Cardiac fibroblast (primary cell): ENCODE results near the gene HOMER3.
A peak's percentile ranks its signal among the peaks of the same experiment; 100 is the strongest.

Source experiments
- DNase-seq, 2 donors: peaks; one replicate each; pipeline versions ENCODE4 v3.0.0 to v3.0.0-alpha.2; 2010; ENCODE audit warnings: low read depth in 2 of 2
- H3K4me3 ChIP-seq, 2 donors: replicated peaks in 1 of 2; 1 replicate in 1 of 2; 2 replicates in 1 of 2; pipeline ENCODE4 v1.5.1; 2011; ENCODE audit warnings: low read depth in 2 of 2, low read length in 2 of 2, mild to moderate bottlenecking in 2 of 2, moderate library complexity in 1 of 2
- TF ChIP-seq, protein P1 (sequence below): IDR thresholded peaks from one replicate; pipeline ENCODE4 v1.5.1; 2011; ENCODE audit warnings: low read depth, mild to moderate bottlenecking, low read length, inconsistent platforms

Gene HOMER3

DNA sequence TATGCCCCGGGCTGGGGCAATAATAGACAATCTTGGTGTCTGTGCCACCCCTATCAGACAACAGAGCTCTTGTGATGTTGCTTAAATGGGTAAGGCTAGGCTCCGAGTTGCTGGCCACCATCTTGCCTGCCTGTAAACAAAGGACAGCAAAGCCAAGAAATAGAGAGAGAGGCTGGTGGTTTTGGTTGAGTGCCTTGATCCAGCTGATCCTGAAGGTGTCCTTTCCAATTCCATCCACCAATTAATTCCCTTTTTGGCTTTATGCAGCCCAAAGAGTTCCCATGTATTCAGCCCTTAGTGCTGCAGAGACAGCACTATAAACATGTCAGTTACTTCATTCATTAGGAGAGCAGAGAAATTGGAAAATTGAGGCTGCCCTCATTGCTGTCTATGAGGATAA is 41.7 kb upstream of the HOMER3 start:
- no peak overlapping the region for H3K4me3 ChIP-seq
- TF ChIP-seq, protein P1, sequence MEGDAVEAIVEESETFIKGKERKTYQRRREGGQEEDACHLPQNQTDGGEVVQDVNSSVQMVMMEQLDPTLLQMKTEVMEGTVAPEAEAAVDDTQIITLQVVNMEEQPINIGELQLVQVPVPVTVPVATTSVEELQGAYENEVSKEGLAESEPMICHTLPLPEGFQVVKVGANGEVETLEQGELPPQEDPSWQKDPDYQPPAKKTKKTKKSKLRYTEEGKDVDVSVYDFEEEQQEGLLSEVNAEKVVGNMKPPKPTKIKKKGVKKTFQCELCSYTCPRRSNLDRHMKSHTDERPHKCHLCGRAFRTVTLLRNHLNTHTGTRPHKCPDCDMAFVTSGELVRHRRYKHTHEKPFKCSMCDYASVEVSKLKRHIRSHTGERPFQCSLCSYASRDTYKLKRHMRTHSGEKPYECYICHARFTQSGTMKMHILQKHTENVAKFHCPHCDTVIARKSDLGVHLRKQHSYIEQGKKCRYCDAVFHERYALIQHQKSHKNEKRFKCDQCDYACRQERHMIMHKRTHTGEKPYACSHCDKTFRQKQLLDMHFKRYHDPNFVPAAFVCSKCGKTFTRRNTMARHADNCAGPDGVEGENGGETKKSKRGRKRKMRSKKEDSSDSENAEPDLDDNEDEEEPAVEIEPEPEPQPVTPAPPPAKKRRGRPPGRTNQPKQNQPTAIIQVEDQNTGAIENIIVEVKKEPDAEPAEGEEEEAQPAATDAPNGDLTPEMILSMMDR: no peak
- DNase-seq: no peak

DNA sequence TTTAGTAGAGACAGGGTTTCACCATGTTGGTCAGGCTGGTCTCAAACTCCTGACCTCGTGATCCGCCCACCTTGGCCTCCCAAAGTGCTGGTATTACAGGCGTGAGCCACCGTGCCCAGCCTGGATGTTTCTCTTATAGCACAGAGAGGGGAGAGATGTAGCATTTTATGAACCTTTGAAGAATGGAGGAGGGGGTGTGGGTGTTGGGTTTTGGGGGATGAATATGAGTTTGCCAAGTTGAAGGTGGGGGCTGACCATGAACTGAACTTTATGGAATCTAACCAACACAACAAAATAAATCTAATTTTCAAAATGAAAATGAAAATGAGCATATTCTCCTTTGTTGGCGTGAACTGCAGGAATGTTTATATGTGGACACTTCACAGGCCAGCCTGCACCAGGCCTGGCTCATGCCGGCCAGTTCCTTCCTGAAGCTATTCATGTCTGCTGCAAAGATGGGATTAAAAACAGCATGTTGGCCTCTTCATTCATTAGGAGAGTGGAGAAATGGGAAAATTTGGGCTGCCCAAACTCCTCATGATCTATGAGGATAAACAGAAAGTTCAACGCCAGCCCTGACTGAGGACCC is 39.5 kb upstream of the HOMER3 start:
- TF ChIP-seq, protein P1: no peak
- DNase-seq: no peak
- no peak overlapping the region for H3K4me3 ChIP-seq

DNA sequence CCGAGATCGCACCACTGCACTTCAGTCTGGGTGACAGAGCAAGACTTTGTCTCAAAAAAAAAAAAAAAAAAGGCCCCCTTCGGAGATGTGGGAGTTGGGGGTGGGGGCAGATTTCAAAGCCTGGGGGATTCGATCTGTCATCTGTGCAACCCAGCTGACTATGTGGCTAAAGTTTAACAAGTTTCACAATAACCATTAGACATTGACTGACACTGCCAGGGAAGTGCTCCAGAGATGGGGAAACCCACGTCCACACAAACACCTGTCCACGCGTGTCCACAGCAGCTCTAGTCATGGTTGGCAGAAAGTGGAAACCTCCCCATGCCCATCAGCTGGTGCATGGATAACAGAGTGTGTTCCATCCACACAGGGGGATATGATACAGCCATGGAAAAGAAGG is 37.6 kb upstream of the HOMER3 start:
- TF ChIP-seq, protein P1: no peak
- DNase-seq: no peak
- H3K4me3 ChIP-seq: no peak overlapping the region

DNA sequence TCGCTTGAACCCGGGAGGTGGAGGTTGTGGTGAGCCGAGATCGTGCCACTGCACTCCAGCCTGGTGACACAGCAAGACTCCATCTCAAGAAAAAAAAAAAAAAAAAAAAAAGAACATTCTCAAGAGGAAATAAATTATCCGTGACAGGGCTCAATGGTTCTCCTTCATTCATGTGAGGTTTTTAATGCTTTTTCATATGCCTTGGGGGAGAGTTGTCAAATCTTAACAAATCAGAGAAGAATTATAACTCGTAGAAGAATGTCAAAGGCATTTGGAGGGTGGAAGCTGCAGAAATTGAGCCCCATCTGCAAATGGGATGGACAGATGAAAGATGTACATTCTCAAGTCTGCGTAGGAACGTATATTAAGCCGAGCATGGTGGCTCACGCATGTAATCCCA is 34.9 kb upstream of the HOMER3 start:
- H3K4me3 ChIP-seq: no peak overlapping the region
- no peak for DNase-seq
- TF ChIP-seq, protein P1: no peak

DNA sequence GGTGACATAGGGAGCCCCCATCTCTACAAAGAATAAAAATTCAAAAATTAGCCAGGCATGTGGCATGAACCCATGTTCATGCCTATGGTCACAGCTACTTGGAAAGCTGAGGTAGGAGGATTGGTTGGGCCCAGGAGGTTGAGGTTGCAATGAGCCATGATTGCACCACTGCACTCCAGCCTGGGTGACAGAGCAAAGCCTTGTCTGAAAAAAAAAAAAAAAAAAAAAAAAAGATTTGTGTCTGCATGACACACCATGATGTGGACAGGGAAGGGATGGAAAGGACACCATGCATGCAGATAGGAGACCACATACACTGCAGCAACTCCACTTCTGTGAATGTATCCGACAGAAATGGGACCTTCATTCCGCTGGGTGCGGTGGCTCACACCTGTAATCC is 34.0 kb upstream of the HOMER3 start:
- TF ChIP-seq, protein P1: no peak
- peak in 1 of 2 donors; percentile 59 for DNase-seq
- no peak overlapping the region for H3K4me3 ChIP-seq

DNA sequence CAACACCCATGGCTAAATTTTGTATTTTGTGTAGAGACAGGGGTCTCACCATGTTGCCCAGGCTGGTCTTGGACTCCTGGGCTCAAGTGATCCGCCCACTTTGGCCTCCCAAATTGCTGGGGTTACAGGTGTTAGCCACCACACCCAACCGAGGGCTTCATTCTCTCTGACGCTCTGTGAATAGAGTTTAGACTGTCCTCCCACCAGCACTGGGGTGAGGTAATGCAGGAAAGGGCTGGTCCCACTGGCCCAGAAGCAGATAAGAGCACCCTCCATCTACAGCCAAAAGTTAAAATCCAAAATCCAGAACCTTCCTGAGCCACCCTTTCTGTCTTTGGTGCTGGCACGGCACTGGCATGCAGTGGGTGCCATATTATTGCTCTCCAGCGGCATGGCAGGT is 31.8 kb upstream of the HOMER3 start:
- DNase-seq: peak in 1 of 2 donors; percentile 47
- H3K4me3 ChIP-seq: no peak overlapping the region
- TF ChIP-seq, protein P1: no peak

DNA sequence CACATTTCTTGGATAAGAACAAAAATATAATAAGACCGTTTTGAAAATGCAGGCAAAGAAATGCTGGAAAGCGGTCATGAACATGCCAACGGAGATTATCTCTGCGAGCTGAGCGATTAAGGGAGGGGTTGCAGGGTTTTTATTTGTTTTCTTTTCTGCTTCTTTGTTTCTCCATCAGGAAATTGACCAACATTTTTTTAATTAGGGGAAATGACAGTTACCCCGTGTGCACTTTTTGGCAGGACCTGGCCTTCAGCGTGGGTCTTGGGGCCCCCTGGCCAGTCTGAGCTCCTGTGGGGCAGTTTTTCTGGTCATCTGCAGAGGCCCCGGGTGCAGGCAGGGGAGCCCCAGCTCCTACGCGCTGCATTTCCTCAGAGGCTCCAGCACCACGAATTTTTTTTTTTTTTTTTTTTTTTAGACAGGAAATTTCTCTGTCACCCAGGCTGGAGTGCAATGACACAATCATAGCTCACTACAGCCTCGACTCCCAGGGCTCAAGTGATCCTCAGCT is 31.3 kb upstream of the HOMER3 start:
- TF ChIP-seq, protein P1: no peak
- no peak overlapping the region for H3K4me3 ChIP-seq
- peak; percentile 63 to 86 for DNase-seq
